Retinal pigment epithelial cell (primary cell): ENCODE data around the gene OPA3.

Experiments used
- DNase-seq: peaks from one replicate; pipeline ENCODE4 v3.0.0-alpha.2; 2010; ENCODE audit warnings: low read depth
- H3K4me3 ChIP-seq: 2 replicates; pipeline ENCODE4 v1.5.1; 2011; ENCODE audit warnings: mild to moderate bottlenecking, low read length, control low read depth, moderate library complexity
- CTCF ChIP-seq: conservative IDR thresholded peaks from 2 replicates; pipeline ENCODE4 v1.5.1; 2011; ENCODE audit warnings: low read depth, low read length, control low read depth, inconsistent platforms

The OPA3 gene

DNA sequence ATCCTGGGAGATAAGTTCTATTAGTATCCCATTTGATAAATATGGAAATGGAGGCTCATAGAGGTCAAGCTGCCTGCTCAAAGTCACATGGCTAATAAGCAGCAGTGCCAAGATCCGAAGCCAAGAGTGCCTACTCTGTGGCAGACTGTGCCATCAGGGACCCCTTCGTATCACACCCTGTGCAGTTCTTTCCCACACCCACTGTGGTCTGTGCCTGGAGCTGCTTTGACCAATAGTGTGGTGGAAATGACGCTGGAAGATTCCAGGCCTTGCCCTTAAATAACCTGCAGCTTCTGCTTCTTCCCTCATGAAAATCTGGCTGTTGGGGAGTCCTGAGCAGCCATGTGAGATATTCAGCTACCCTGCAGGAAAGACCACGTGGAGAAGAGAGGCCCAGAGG, 10.1 kb downstream of the OPA3 start:
- TF ChIP-seq CTCF: no peak
- H3K4me3 ChIP-seq: no peak overlapping the region
- no peak for DNase-seq

GRCh38 chr19:45571457-45572220, 13.0 kb downstream of the OPA3 start:
- DNase-seq: no peak
- H3K4me3 ChIP-seq: no peak overlapping the region
- TF ChIP-seq CTCF: no peak

- H3K4me3 ChIP-seq: no peak overlapping the region
- no peak for DNase-seq
- TF ChIP-seq CTCF: peak; percentile 89
Observed at GRCh38 chr19:45569619-45570421, 14.8 kb downstream of the OPA3 start.

- no peak for DNase-seq
- TF ChIP-seq CTCF: no peak
- no peak overlapping the region for H3K4me3 ChIP-seq
Observed at GRCh38 chr19:45568732-45569131, 15.9 kb downstream of the OPA3 start.

- TF ChIP-seq CTCF: no peak
- H3K4me3 ChIP-seq: no peak overlapping the region
- no peak for DNase-seq
Observed at GRCh38 chr19:45567609-45568008, 17.0 kb downstream of the OPA3 start.

DNA sequence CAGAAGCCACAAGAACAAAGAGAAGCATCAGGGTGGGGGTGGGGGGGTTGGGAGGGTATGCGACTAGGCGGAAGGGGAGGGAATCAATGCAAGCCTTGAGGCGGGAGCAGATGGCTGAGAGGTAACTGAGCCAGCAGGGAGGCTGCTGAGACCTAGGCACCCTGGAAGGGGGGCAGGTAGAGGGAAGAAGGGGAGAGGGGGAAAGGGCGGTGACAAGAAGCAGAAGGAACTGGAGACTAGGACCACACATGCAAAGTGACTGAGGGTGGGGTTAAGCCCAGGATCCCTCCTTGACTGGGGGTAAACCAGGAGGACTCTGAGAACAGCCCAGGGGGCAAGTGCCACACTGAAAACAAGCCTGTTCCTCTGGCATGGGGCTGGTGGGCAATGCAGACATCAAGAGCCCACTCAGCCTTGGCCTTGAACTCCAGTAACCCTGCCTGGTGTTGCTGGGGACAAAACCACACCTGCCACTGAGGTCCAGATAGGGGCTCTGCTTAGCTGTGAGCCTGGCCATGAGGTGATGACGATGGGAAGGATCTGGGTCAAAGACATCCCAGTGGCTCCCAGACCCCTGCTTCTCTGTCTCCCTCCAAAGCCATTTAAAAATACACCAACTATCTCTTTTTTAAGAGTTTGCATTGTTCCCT, 20.3 kb downstream of the OPA3 start:
- no peak for TF ChIP-seq CTCF
- DNase-seq: no peak
- H3K4me3 ChIP-seq: no peak overlapping the region
